Neural cell (in vitro differentiated cells): ENCODE data around the gene HOXA4.

Source experiments
- EZH2 ChIP-seq: fragments of 200-600, 300-800 bp; shearing (Covaris generic), sonication (generic); IDR thresholded peaks from 2 replicates; pipeline ENCODE4 v1.6.1; 2014; ENCODE audit warnings: antibody characterized with exemption, low read length, borderline replicate concordance, mild to moderate bottlenecking; ENCODE audit not compliant: insufficient read depth, poor library complexity, severe bottlenecking
- RAD21 ChIP-seq: fragments of 450-650 bp; conservative IDR thresholded peaks from 2 replicates; pipeline ENCODE4 v1.6.1; 2014; ENCODE audit warnings: antibody characterized with exemption, mild to moderate bottlenecking, moderate library complexity
- REST ChIP-seq: IDR thresholded peaks from 2 replicates; pipeline ENCODE4 v1.6.1; 2012; ENCODE audit warnings: borderline replicate concordance
- TAF1 ChIP-seq: IDR thresholded peaks from 2 replicates; pipeline ENCODE4 v1.6.1; 2012; ENCODE audit warnings: low read depth

GRCh38 chr7:27176524-27176845, 45.9 kb upstream of the HOXA4 start:
- TF ChIP-seq EZH2: no peak
- no peak for TF ChIP-seq TAF1
- no peak for TF ChIP-seq REST
- TF ChIP-seq RAD21: no peak
